ENCODE data around the gene CHST15. TPM values are rescaled to one million over a fixed set of nuclear protein-coding genes. Genes with fewer than 3 reads are reported as not detected.
A peak's percentile ranks its signal among the peaks of the same experiment; 100 is the strongest.

CHST15 gene
- total RNA-seq, 1 donor from 2014 or later = 148 TPM

GRCh38 chr10:124012583-124012982 is 80.8 kb downstream of the CHST15 start:
- TF ChIP-seq CTCF (IDR thresholded peaks at IDR 0.05; ENCODE audit: unreplicated experiment) = no peak
- peaks cover 16% of the 10 kb centered on the region for H3K4me1 Mint-ChIP-seq (ENCODE audit: unreplicated experiment)
- H3K9me3 Mint-ChIP-seq (ENCODE audit: unreplicated experiment) = no peaks in the 10 kb centered on the region
- no peak overlapping the region for H3K27ac Mint-ChIP-seq (ENCODE audit: unreplicated experiment)
- peaks cover 14% of the 10 kb centered on the region for H3K27me3 Mint-ChIP-seq (ENCODE audit: unreplicated experiment)
- no peak overlapping the region for H3K4me3 Mint-ChIP-seq (ENCODE audit: unreplicated experiment)
- no peak for DNase-seq (ENCODE audit: low spot score)
- peaks cover 69% of the 10 kb centered on the region for H3K36me3 Mint-ChIP-seq (ENCODE audit: low read depth, unreplicated experiment)

- peaks cover 16% of the 10 kb centered on the region for H3K4me1 Mint-ChIP-seq (ENCODE audit: unreplicated experiment)
- peaks cover 68% of the 10 kb centered on the region for H3K36me3 Mint-ChIP-seq (ENCODE audit: low read depth, unreplicated experiment)
- no peak for DNase-seq (ENCODE audit: low spot score)
- TF ChIP-seq CTCF (IDR thresholded peaks at IDR 0.05; ENCODE audit: unreplicated experiment) = no peak
- no peaks in the 10 kb centered on the region for H3K9me3 Mint-ChIP-seq (ENCODE audit: unreplicated experiment)
- no peak overlapping the region for H3K4me3 Mint-ChIP-seq (ENCODE audit: unreplicated experiment)
- H3K27ac Mint-ChIP-seq (ENCODE audit: unreplicated experiment) = peak overlapping the region; percentile 52
- peaks cover 14% of the 10 kb centered on the region for H3K27me3 Mint-ChIP-seq (ENCODE audit: unreplicated experiment)
Observed at GRCh38 chr10:124012066-124012465, 81.3 kb downstream of the CHST15 start.

DNA sequence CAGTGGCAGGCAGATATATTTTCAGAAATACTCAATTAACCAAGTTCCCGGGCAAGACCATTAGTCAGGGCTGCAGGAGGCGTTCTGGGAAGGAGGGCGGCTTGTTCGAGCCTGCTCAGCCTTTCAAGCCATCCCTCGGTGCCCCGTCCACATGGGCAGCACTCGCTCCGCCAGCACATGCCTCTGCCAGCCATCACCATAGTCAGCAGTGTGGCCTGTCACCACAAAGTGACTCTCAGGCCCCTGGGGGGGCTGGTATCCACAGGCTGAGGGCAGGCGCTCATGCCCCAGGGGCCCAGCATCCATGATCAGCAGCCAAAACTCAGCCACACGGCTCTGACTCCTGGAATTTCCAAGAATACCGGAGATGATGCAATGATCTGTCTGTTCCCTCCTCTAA is 81.9 kb downstream of the CHST15 start:
- H3K27me3 Mint-ChIP-seq (ENCODE audit: unreplicated experiment) = peaks cover 13% of the 10 kb centered on the region
- peak overlapping the region; percentile 48 for H3K4me3 Mint-ChIP-seq (ENCODE audit: unreplicated experiment)
- peaks cover 66% of the 10 kb centered on the region for H3K36me3 Mint-ChIP-seq (ENCODE audit: low read depth, unreplicated experiment)
- H3K9me3 Mint-ChIP-seq (ENCODE audit: unreplicated experiment) = no peaks in the 10 kb centered on the region
- DNase-seq (ENCODE audit: low spot score) = no peak
- H3K27ac Mint-ChIP-seq (ENCODE audit: unreplicated experiment) = peak overlapping the region; percentile 52
- TF ChIP-seq CTCF (IDR thresholded peaks at IDR 0.05; ENCODE audit: unreplicated experiment) = no peak
- H3K4me1 Mint-ChIP-seq (ENCODE audit: unreplicated experiment) = peaks cover 16% of the 10 kb centered on the region

GRCh38 chr10:124010563-124011131 is 82.8 kb downstream of the CHST15 start:
- DNase-seq (ENCODE audit: low spot score) = peak; percentile 21
- H3K27ac Mint-ChIP-seq (ENCODE audit: unreplicated experiment) = no peak overlapping the region
- peaks cover 68% of the 10 kb centered on the region for H3K36me3 Mint-ChIP-seq (ENCODE audit: low read depth, unreplicated experiment)
- H3K4me1 Mint-ChIP-seq (ENCODE audit: unreplicated experiment) = peaks cover 15% of the 10 kb centered on the region
- no peak overlapping the region for H3K4me3 Mint-ChIP-seq (ENCODE audit: unreplicated experiment)
- H3K9me3 Mint-ChIP-seq (ENCODE audit: unreplicated experiment) = no peaks in the 10 kb centered on the region
- TF ChIP-seq CTCF (IDR thresholded peaks at IDR 0.05; ENCODE audit: unreplicated experiment) = no peak
- peaks cover 14% of the 10 kb centered on the region for H3K27me3 Mint-ChIP-seq (ENCODE audit: unreplicated experiment)

- TF ChIP-seq CTCF (IDR thresholded peaks at IDR 0.05; ENCODE audit: unreplicated experiment) = no peak
- H3K4me3 Mint-ChIP-seq (ENCODE audit: unreplicated experiment) = no peak overlapping the region
- peaks cover 11% of the 10 kb centered on the region for H3K27me3 Mint-ChIP-seq (ENCODE audit: unreplicated experiment)
- DNase-seq (ENCODE audit: low spot score) = no peak
- peaks cover 70% of the 10 kb centered on the region for H3K36me3 Mint-ChIP-seq (ENCODE audit: low read depth, unreplicated experiment)
- H3K4me1 Mint-ChIP-seq (ENCODE audit: unreplicated experiment) = peaks cover 11% of the 10 kb centered on the region
- H3K27ac Mint-ChIP-seq (ENCODE audit: unreplicated experiment) = no peak overlapping the region
- no peaks in the 10 kb centered on the region for H3K9me3 Mint-ChIP-seq (ENCODE audit: unreplicated experiment)
Observed at GRCh38 chr10:124010024-124010423, 83.4 kb downstream of the CHST15 start.

Data from endothelial cell (in vitro differentiated cells).